Panc1 (cell line): ENCODE data around the gene ZNF366.

Experiments used
- CTCF ChIP-seq: fragments of 450-650 bp; IDR thresholded peaks from 2 replicates; pipeline ENCODE4 v1.5.1; 2017; ENCODE audit warnings: mild to moderate bottlenecking
- POLR2AphosphoS5 ChIP-seq: IDR thresholded peaks from 2 replicates; pipeline ENCODE4 v1.6.1; 2012; ENCODE audit warnings: mild to moderate bottlenecking, low read depth, low read length, moderate library complexity
- TF ChIP-seq, protein P1 (sequence below), 2 experiments: IDR thresholded peaks; 2 replicates each; pipeline ENCODE4 v1.6.1; 2011 to 2012; ENCODE audit warnings: low read depth in 2 of 2, control low read depth in 1 of 2, low read length in 1 of 2, mild to moderate bottlenecking in 1 of 2, moderate library complexity in 1 of 2; ENCODE audit not compliant: insufficient read depth in 1 of 2

DNA sequence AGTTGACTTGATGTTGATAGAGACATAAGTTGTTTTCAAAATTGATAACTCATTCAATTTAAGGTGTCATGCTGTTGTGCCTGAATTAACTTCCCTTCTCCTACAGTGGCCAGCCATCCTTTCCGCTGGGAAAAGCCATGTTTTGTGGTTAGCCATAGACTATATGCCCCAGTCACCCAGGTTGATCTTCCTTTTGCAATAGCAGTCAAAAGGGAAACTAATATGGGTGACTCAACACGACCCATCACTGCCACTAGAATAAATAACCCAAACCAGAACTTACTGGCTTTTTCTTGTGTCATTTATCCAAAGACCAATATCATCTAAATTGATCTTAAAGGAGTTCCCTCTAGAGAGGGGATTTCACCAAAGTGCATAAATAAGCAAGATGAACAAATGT is 99.7 kb downstream of the ZNF366 start:
- no peak for TF ChIP-seq CTCF
- no peak for TF ChIP-seq POLR2AphosphoS5
- TF ChIP-seq, protein P1, sequence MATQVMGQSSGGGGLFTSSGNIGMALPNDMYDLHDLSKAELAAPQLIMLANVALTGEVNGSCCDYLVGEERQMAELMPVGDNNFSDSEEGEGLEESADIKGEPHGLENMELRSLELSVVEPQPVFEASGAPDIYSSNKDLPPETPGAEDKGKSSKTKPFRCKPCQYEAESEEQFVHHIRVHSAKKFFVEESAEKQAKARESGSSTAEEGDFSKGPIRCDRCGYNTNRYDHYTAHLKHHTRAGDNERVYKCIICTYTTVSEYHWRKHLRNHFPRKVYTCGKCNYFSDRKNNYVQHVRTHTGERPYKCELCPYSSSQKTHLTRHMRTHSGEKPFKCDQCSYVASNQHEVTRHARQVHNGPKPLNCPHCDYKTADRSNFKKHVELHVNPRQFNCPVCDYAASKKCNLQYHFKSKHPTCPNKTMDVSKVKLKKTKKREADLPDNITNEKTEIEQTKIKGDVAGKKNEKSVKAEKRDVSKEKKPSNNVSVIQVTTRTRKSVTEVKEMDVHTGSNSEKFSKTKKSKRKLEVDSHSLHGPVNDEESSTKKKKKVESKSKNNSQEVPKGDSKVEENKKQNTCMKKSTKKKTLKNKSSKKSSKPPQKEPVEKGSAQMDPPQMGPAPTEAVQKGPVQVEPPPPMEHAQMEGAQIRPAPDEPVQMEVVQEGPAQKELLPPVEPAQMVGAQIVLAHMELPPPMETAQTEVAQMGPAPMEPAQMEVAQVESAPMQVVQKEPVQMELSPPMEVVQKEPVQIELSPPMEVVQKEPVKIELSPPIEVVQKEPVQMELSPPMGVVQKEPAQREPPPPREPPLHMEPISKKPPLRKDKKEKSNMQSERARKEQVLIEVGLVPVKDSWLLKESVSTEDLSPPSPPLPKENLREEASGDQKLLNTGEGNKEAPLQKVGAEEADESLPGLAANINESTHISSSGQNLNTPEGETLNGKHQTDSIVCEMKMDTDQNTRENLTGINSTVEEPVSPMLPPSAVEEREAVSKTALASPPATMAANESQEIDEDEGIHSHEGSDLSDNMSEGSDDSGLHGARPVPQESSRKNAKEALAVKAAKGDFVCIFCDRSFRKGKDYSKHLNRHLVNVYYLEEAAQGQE (IDR thresholded peaks at IDR 0.05; ENCODE audit: insufficient read depth in 1 of 2, low read depth in 2 of 2, low read length in 1 of 2), result no peak
